ENCODE results near the gene SMCR8.
"Not testable (repeated sequence)": the region's sequence is repeated elsewhere in the genome, so short reads cannot be mapped to it uniquely, and the experiment has no call there.

The SMCR8 gene

GRCh38 chr17:18318117-18318516 is 3.0 kb downstream of the SMCR8 start:
- no peak for DNase-seq

GRCh38 chr17:18318771-18319450 is 3.8 kb downstream of the SMCR8 start:
- no peak for DNase-seq

GRCh38 chr17:18319604-18320256 is 4.6 kb downstream of the SMCR8 start:
- DNase-seq: peak; percentile 3

- no peak for DNase-seq
Observed at GRCh38 chr17:18320301-18320700, 5.2 kb downstream of the SMCR8 start.

- DNase-seq: no peak
Observed at GRCh38 chr17:18321309-18321708, 6.2 kb downstream of the SMCR8 start.

GRCh38 chr17:18322522-18322921 is 7.4 kb downstream of the SMCR8 start:
- DNase-seq: no peak

- DNase-seq: no peak
Observed at GRCh38 chr17:18323007-18323406, 7.9 kb downstream of the SMCR8 start.

GRCh38 chr17:18323507-18324139 is 8.5 kb downstream of the SMCR8 start:
- DNase-seq: no peak

- no peak for DNase-seq
Observed at GRCh38 chr17:18324140-18325050, 9.3 kb downstream of the SMCR8 start.

GRCh38 chr17:18326039-18326438 is 10.9 kb downstream of the SMCR8 start:
- DNase-seq: no peak

GRCh38 chr17:18326572-18326971 is 11.5 kb downstream of the SMCR8 start:
- no peak for DNase-seq

- no peak for DNase-seq
Observed at GRCh38 chr17:18327093-18327492, 12.0 kb downstream of the SMCR8 start.

- DNase-seq: no peak
Observed at GRCh38 chr17:18327556-18327955, 12.5 kb downstream of the SMCR8 start.

GRCh38 chr17:18328643-18329204 is 13.6 kb downstream of the SMCR8 start:
- no peak for DNase-seq

- DNase-seq: no peak
Observed at GRCh38 chr17:18331879-18332278, 16.8 kb downstream of the SMCR8 start.

GRCh38 chr17:18332909-18333489 is 17.9 kb downstream of the SMCR8 start:
- no peak for DNase-seq

- not testable (repeated sequence) for DNase-seq
Observed at GRCh38 chr17:18338158-18338557, 23.1 kb downstream of the SMCR8 start.

- no peak for DNase-seq
Observed at GRCh38 chr17:18339933-18340332, 24.8 kb downstream of the SMCR8 start.

- DNase-seq: no peak
Observed at GRCh38 chr17:18344021-18344420, 28.9 kb downstream of the SMCR8 start.

- DNase-seq: no peak
Observed at GRCh38 chr17:18353541-18353940, 38.4 kb downstream of the SMCR8 start.

- DNase-seq: peak; percentile 29
Observed at GRCh38 chr17:18356624-18357023, 41.5 kb downstream of the SMCR8 start.

- no peak for DNase-seq
Observed at GRCh38 chr17:18360518-18360917, 45.4 kb downstream of the SMCR8 start.

All from NCI-H226 (cell line).